Uterus (tissue), 4 donors: ENCODE results near the gene NDFIP2. TPM values are rescaled to one million over a fixed set of nuclear protein-coding genes. Genes with fewer than 3 reads are reported as not detected.

Experiments used
- DNase-seq, 2 donors: peaks; one replicate each; pipeline ENCODE4 v3.0.0-alpha.2; 2019 to 2020
- H3K27ac ChIP-seq, 2 donors: fragments of 200-600 bp; sonication (generic); 1 replicate in 1 of 2; 2 replicates in 1 of 2; pipeline ENCODE4 v1.5.1; 2016 to 2018
- H3K27me3 ChIP-seq, 2 donors: fragments of 200-600 bp; sonication (generic); one replicate each; pipeline ENCODE4 v1.5.1; 2018 to 2019; ENCODE audit warnings: control low read depth in 1 of 2
- H3K36me3 ChIP-seq, 2 donors: fragments of 200-600 bp; sonication (generic); one replicate each; pipeline ENCODE4 v1.5.1; 2019; ENCODE audit warnings: control low read depth in 1 of 2
- H3K4me1 ChIP-seq, 2 donors: fragments of 200-600 bp; sonication (generic); one replicate each; pipeline ENCODE4 v1.5.1; 2018 to 2019; ENCODE audit warnings: control low read depth in 1 of 2
- H3K4me3 ChIP-seq, 2 donors: fragments of 200-600 bp; sonication (generic); 1 replicate in 1 of 2; 2 replicates in 1 of 2; pipeline ENCODE4 v1.5.1; 2018 to 2019; ENCODE audit warnings: mild to moderate bottlenecking in 1 of 2
- H3K9me3 ChIP-seq, 2 donors: fragments of 200-600 bp; sonication (generic); one replicate each; pipeline ENCODE4 v1.5.1; 2019; ENCODE audit warnings: control low read depth in 1 of 2
- CTCF ChIP-seq, 4 experiments: fragments of 200-600 bp in 2 of 4; fragments of 450-650 bp in 2 of 4; sonication (generic) in 2 of 4; IDR thresholded peaks; one replicate each; pipeline ENCODE4 v1.5.1; 2016 to 2019; ENCODE audit warnings: antibody characterized with exemption in 4 of 4, mild to moderate bottlenecking in 2 of 4, moderate library complexity in 1 of 4
- POLR2A ChIP-seq, 2 donors: fragments of 450-650 bp; IDR thresholded peaks; one replicate each; pipeline ENCODE4 v1.6.1; 2016; ENCODE audit warnings: antibody characterized with exemption in 2 of 2, mild to moderate bottlenecking in 1 of 2, moderate library complexity in 1 of 2
- intact Hi-C: fragments of 100-400 bp; cut with DNase I; formaldehyde crosslinking; loops from one replicate; pipeline ENCODE4 v1.15.1; 2023; ENCODE audit warnings: low total_unique reads
- total RNA-seq, 4 donors: library from RNA; depleted of rRNA in 3 of 4; stranded (reverse); fragments of >200 nt in 3 of 4; gene quantifications; one replicate each; pipeline versions ENCODE4 v1.1.0 to v1.2.4, GENCODE V29; 2014 to 2023
- donor health status: DM: yes; HTN: yes; CAD: no.

The NDFIP2 gene
- total RNA-seq, 4 donors from 2014 or later, result 5.1 to 35.4 (median 13.9) TPM

- Histone ChIP-seq H3K9me3 (no peaks in the 10 kb centered on the region), H3K27ac (no peak overlapping the region), H3K4me3 (no peak overlapping the region), H3K4me1 (no peaks in the 10 kb centered on the region), H3K27me3 (no peaks in the 10 kb centered on the region), H3K36me3 (no peaks in the 10 kb centered on the region)
- intact Hi-C loops, result no loop called here
- no peak for TF ChIP-seq CTCF (IDR thresholded peaks at IDR 0.05)
- TF ChIP-seq POLR2A (IDR thresholded peaks at IDR 0.05), result no peak
- no peak for DNase-seq
These were observed 41.7 kb upstream of the NDFIP2 start for GRCh38 chr13:79439275-79439674.

GRCh38 chr13:79440958-79441528 is 39.9 kb upstream of the NDFIP2 start:
- Histone ChIP-seq H3K4me3 (no peak overlapping the region), H3K4me1 (no peaks in the 10 kb centered on the region), H3K9me3 (no peaks in the 10 kb centered on the region), H3K27me3 (no peaks in the 10 kb centered on the region), H3K27ac (no peak overlapping the region), H3K36me3 (no peaks in the 10 kb centered on the region)
- DNase-seq, result no peak
- TF ChIP-seq POLR2A (IDR thresholded peaks at IDR 0.05), result no peak
- intact Hi-C loops, result no loop called here

GRCh38 chr13:79442221-79442620 is 38.7 kb upstream of the NDFIP2 start:
- intact Hi-C loops, result no loop called here
- no peaks in the 10 kb centered on the region for H3K36me3 ChIP-seq
- no peak for TF ChIP-seq POLR2A (IDR thresholded peaks at IDR 0.05)
- no peak for TF ChIP-seq CTCF (IDR thresholded peaks at IDR 0.05)
- DNase-seq, result no peak
- H3K4me1 ChIP-seq, result no peaks in the 10 kb centered on the region
- H3K27me3 ChIP-seq, result no peaks in the 10 kb centered on the region
- no peaks in the 10 kb centered on the region for H3K9me3 ChIP-seq
- H3K27ac ChIP-seq, result no peak overlapping the region
- no peak overlapping the region for H3K4me3 ChIP-seq

GRCh38 chr13:79442706-79443105 is 38.2 kb upstream of the NDFIP2 start:
- Histone ChIP-seq H3K27ac (no peak overlapping the region), H3K36me3 (no peaks in the 10 kb centered on the region), H3K4me1 (no peaks in the 10 kb centered on the region), H3K9me3 (no peaks in the 10 kb centered on the region), H3K27me3 (no peaks in the 10 kb centered on the region), H3K4me3 (no peak overlapping the region)
- no peak for TF ChIP-seq POLR2A (IDR thresholded peaks at IDR 0.05)
- TF ChIP-seq CTCF (IDR thresholded peaks at IDR 0.05), result no peak
- DNase-seq, result no peak
- intact Hi-C loops, result no loop called here

- no peaks in the 10 kb centered on the region for H3K4me1 ChIP-seq
- no peak overlapping the region for H3K4me3 ChIP-seq
- H3K9me3 ChIP-seq, result no peaks in the 10 kb centered on the region
- no peak overlapping the region for H3K27ac ChIP-seq
- H3K27me3 ChIP-seq, result no peaks in the 10 kb centered on the region
- intact Hi-C loops, result no loop called here
- no peaks in the 10 kb centered on the region for H3K36me3 ChIP-seq
- TF ChIP-seq CTCF (IDR thresholded peaks at IDR 0.05) (no peak), POLR2A (IDR thresholded peaks at IDR 0.05) (no peak)
- no peak for DNase-seq
These were observed 34.8 kb upstream of the NDFIP2 start for GRCh38 chr13:79445968-79446645.
